HEK293 (cell line): Measurements from ENCODE around the gene MSI2.

Source experiments
- CTCF ChIA-PET: fragments of 350-600 bp; formaldehyde crosslinking; extraction: SDS; loops from one replicate; lab custom pipeline; 2021; ENCODE audit warnings: antibody characterized with exemption; lab: Yijun Ruan, JAX
- POLR2A ChIA-PET: fragments of 300-600 bp; formaldehyde crosslinking; extraction: SDS; loops from one replicate; lab custom pipeline; 2020; ENCODE audit warnings: antibody characterized with exemption, inconsistent platforms; lab: Yijun Ruan, JAX
- H3K27ac ChIP-seq: fragments of 200-500 bp; sonication (Bioruptor generic); 2 replicates; pipeline ENCODE4 v1.5.1; 2014; ENCODE audit warnings: low read depth, low read length, control low read depth, inconsistent platforms; ENCODE audit errors: extremely low read depth
- H3K36me3 ChIP-seq, 2 experiments: fragments of 200-500 bp in 1 of 2; sonication (Bioruptor generic) in 1 of 2; 1 replicate in 1 of 2; 2 replicates in 1 of 2; pipeline ENCODE4 v1.5.1; 2014 to 2017; ENCODE audit warnings: inconsistent platforms in 2 of 2, low read length in 2 of 2; ENCODE audit not compliant: control insufficient read depth in 2 of 2, insufficient read depth in 1 of 2
- H3K4me1 ChIP-seq: fragments of 200-500 bp; sonication (Bioruptor generic); 2 replicates; pipeline ENCODE4 v1.5.1; 2014; ENCODE audit warnings: mild to moderate bottlenecking, low read length, inconsistent platforms; ENCODE audit not compliant: control insufficient read depth, insufficient read depth
- H3K4me3 ChIP-seq: 2 replicates; pipeline ENCODE4 v1.5.1; 2011; ENCODE audit warnings: low read depth, mild to moderate bottlenecking, control low read depth, low read length, moderate library complexity
- H3K9me3 ChIP-seq: fragments of 200-500 bp; sonication (Bioruptor generic); 2 replicates; pipeline ENCODE4 v1.5.1; 2014; ENCODE audit warnings: low read depth, low read length, inconsistent platforms; ENCODE audit not compliant: control insufficient read depth, insufficient read depth
- GLI2 ChIP-seq: fragments of 450-650 bp; formaldehyde crosslinking; IDR thresholded peaks from 2 replicates; pipeline ENCODE4; 2017; ENCODE audit warnings: missing biosample characterization, missing genetic modification characterization, low read depth, borderline replicate concordance
- GLIS1 ChIP-seq: fragments of 450-650 bp; formaldehyde crosslinking; IDR thresholded peaks from 2 replicates; pipeline ENCODE4 v1.5.1; 2016; ENCODE audit warnings: missing biosample characterization, missing genetic modification characterization
- RBAK ChIP-seq: fragments of 450-650 bp; formaldehyde crosslinking; IDR thresholded peaks from 2 replicates; pipeline ENCODE4 v1.5.1; 2016; ENCODE audit warnings: missing biosample characterization, missing genetic modification characterization
- YY2 ChIP-seq: fragments of 450-650 bp; formaldehyde crosslinking; IDR thresholded peaks from 2 replicates; pipeline ENCODE4 v1.5.1; 2016; ENCODE audit warnings: missing biosample characterization, missing genetic modification characterization
- ZBTB11 ChIP-seq: fragments of 450-650 bp; formaldehyde crosslinking; conservative IDR thresholded peaks from 2 replicates; pipeline ENCODE4 v1.5.1; 2016; ENCODE audit warnings: low read depth, missing biosample characterization, missing genetic modification characterization
- ZFP37 ChIP-seq: fragments of 450-650 bp; formaldehyde crosslinking; IDR thresholded peaks from 2 replicates; pipeline ENCODE4 v1.5.1; 2016; ENCODE audit warnings: missing biosample characterization, missing genetic modification characterization
- ZNF155 ChIP-seq: fragments of 450-650 bp; formaldehyde crosslinking; IDR thresholded peaks from 2 replicates; pipeline ENCODE4 v1.5.1; 2016; ENCODE audit warnings: missing biosample characterization, missing genetic modification characterization
- ZNF175 ChIP-seq: fragments of 450-650 bp; formaldehyde crosslinking; IDR thresholded peaks from 2 replicates; pipeline ENCODE4 v1.5.1; 2016; ENCODE audit warnings: missing biosample characterization, missing genetic modification characterization
- ZNF19 ChIP-seq: fragments of 450-650 bp; formaldehyde crosslinking; IDR thresholded peaks from 2 replicates; pipeline ENCODE4; 2016; ENCODE audit warnings: missing biosample characterization, missing genetic modification characterization, low read depth
- ZNF214 ChIP-seq: fragments of 450-650 bp; formaldehyde crosslinking; IDR thresholded peaks from 2 replicates; pipeline ENCODE4 v1.5.1; 2017; ENCODE audit warnings: missing biosample characterization, mild to moderate bottlenecking, missing genetic modification characterization, borderline replicate concordance
- ZNF24 ChIP-seq: fragments of 450-650 bp; formaldehyde crosslinking; IDR thresholded peaks from 2 replicates; pipeline ENCODE4 v1.5.1; 2016; ENCODE audit warnings: missing biosample characterization, missing genetic modification characterization
- ZNF280C ChIP-seq: fragments of 450-650 bp; formaldehyde crosslinking; IDR thresholded peaks from 2 replicates; pipeline ENCODE4 v1.5.1; 2016; ENCODE audit warnings: missing biosample characterization, missing genetic modification characterization
- ZNF292 ChIP-seq: fragments of 450-650 bp; formaldehyde crosslinking; IDR thresholded peaks from 2 replicates; pipeline ENCODE4 v1.5.1; 2016; ENCODE audit warnings: low read depth, missing biosample characterization, missing genetic modification characterization, borderline replicate concordance
- ZNF354C ChIP-seq: fragments of 450-650 bp; formaldehyde crosslinking; IDR thresholded peaks from 2 replicates; pipeline ENCODE4 v1.5.1; 2016; ENCODE audit warnings: missing biosample characterization, missing genetic modification characterization, low read depth, borderline replicate concordance
- ZNF37A ChIP-seq: fragments of 450-650 bp; IDR thresholded peaks from 2 replicates; pipeline ENCODE4 v1.5.1; 2018; ENCODE audit warnings: missing biosample characterization, missing genetic modification characterization
- ZNF530 ChIP-seq: fragments of 450-650 bp; formaldehyde crosslinking; IDR thresholded peaks from 2 replicates; pipeline ENCODE4 v1.5.1; 2016; ENCODE audit warnings: low read depth, missing biosample characterization, missing genetic modification characterization
- ZNF585B ChIP-seq: fragments of 450-650 bp; formaldehyde crosslinking; IDR thresholded peaks from 2 replicates; pipeline ENCODE4 v1.5.1; 2016; ENCODE audit warnings: missing biosample characterization, missing genetic modification characterization
- ZNF600 ChIP-seq: fragments of 450-650 bp; formaldehyde crosslinking; IDR thresholded peaks from 2 replicates; pipeline ENCODE4 v1.5.1; 2016; ENCODE audit warnings: missing biosample characterization, missing genetic modification characterization
- ZNF830 ChIP-seq: fragments of 450-650 bp; IDR thresholded peaks from 2 replicates; pipeline ENCODE4 v1.5.0; 2018; ENCODE audit warnings: missing biosample characterization, missing genetic modification characterization, low read depth, mild to moderate bottlenecking, moderate library complexity
- ZNF843 ChIP-seq: fragments of 450-650 bp; formaldehyde crosslinking; IDR thresholded peaks from 2 replicates; pipeline ENCODE4 v1.5.1; 2016; ENCODE audit warnings: missing biosample characterization, missing genetic modification characterization
- ZSCAN30 ChIP-seq: fragments of 450-650 bp; IDR thresholded peaks from 2 replicates; pipeline ENCODE4 v1.5.1; 2018; ENCODE audit warnings: missing biosample characterization, mild to moderate bottlenecking, missing genetic modification characterization, moderate library complexity
- TF ChIP-seq, protein P1 (sequence below): fragments of 450-650 bp; formaldehyde crosslinking; IDR thresholded peaks from 2 replicates; pipeline ENCODE4 v1.5.1; 2016; ENCODE audit warnings: missing biosample characterization, missing genetic modification characterization, low read depth
- TF ChIP-seq, protein P2 (sequence below): fragments of 450-650 bp; formaldehyde crosslinking; IDR thresholded peaks from 2 replicates; pipeline ENCODE4 v1.5.1; 2016; ENCODE audit warnings: missing biosample characterization, missing genetic modification characterization
- TF ChIP-seq, protein P3 (sequence below): fragments of 450-650 bp; formaldehyde crosslinking; IDR thresholded peaks from 2 replicates; pipeline ENCODE4 v1.5.1; 2017; ENCODE audit warnings: missing biosample characterization, missing genetic modification characterization
- TF ChIP-seq, protein P4 (sequence below): fragments of 450-650 bp; formaldehyde crosslinking; IDR thresholded peaks from 2 replicates; pipeline ENCODE4 v1.5.1; 2016; ENCODE audit warnings: missing biosample characterization, missing genetic modification characterization, borderline replicate concordance

Gene MSI2

DNA sequence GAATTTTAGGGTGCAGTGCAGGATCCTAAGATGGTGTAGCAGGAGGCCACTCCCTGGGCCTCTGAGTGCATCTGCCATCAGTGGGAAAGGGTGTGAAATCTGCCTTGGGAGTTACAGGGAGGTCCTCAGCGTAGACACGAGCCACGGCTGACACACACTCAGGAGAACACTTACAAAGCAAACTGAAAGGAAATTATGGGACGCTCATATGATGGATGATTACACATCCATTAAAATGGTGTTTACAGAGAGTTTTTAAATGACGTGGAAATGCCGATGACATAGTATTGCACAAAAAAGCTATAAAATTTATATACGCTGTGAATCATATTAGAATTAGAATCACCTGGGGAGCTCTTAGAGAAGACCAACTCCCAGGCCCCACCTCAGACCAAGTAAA, 313.5 kb downstream of the MSI2 start (continued):
- no peak for TF ChIP-seq ZFP37 (tag by site-specific recombination)
- peak; percentile 91 for TF ChIP-seq GLIS1
- TF ChIP-seq ZNF24 (tag by site-specific recombination): peak; percentile 88
- TF ChIP-seq, protein P1, sequence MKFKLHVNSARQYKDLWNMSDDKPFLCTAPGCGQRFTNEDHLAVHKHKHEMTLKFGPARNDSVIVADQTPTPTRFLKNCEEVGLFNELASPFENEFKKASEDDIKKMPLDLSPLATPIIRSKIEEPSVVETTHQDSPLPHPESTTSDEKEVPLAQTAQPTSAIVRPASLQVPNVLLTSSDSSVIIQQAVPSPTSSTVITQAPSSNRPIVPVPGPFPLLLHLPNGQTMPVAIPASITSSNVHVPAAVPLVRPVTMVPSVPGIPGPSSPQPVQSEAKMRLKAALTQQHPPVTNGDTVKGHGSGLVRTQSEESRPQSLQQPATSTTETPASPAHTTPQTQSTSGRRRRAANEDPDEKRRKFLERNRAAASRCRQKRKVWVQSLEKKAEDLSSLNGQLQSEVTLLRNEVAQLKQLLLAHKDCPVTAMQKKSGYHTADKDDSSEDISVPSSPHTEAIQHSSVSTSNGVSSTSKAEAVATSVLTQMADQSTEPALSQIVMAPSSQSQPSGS (tag by site-specific recombination): peak; percentile 89
- TF ChIP-seq ZNF585B (tag by site-specific recombination): no peak
- TF ChIP-seq ZNF19 (tag by site-specific recombination): no peak

DNA sequence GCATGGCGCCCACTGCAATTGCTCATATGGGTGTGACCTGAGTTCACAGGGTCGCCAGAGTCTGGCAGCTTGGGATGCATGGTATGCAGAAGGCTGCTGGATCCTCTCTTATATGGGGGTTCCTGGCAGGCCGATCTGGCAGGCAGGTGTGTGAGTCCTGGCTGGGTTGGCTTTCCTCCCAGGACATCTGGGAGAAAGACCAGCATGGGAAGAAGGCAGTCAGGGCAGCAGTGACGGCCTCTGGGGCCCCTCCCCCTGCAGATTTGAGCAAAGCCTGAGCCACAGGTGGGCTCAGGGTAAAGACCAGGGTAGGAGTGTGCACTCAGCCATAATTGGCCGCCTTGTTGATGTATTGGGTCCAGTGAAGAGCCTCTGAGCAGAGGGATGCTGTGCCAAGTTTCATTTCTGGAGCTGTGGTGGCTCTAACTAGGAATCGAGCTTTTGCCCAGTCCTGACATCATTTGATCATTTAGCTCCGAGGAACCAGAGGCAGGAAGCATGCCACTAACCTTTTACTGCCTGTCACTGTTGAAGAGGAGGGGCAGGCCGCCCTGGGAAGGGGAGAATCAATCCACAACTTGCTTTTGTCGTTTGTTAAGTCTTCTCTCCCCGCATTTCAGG, 314.5 kb downstream of the MSI2 start:
- ChIA-PET POLR2A (no interaction called here), CTCF (no interaction called here)
- H3K36me3 ChIP-seq: no peaks in the 10 kb centered on the region
- TF ChIP-seq YY2 (tag by site-specific recombination) (no peak), ZNF530 (tag by site-specific recombination) (no peak), ZNF830 (tag by site-specific recombination) (no peak), ZNF214 (no peak), ZNF175 (no peak), GLI2 (no peak), RBAK (tag by site-specific recombination) (no peak), ZNF292 (tag by site-specific recombination) (no peak), ZSCAN30 (tag by site-specific recombination) (no peak), ZNF354C (no peak), ZNF280C (tag by site-specific recombination) (no peak), ZNF37A (tag by site-specific recombination) (no peak), ZNF600 (tag by site-specific recombination) (peak; percentile 62; the same call in 1 of the 2 replicates), ZNF843 (no peak), ZNF155 (tag by site-specific recombination) (no peak), ZBTB11 (tag by site-specific recombination) (no peak)
- TF ChIP-seq, protein P2, sequence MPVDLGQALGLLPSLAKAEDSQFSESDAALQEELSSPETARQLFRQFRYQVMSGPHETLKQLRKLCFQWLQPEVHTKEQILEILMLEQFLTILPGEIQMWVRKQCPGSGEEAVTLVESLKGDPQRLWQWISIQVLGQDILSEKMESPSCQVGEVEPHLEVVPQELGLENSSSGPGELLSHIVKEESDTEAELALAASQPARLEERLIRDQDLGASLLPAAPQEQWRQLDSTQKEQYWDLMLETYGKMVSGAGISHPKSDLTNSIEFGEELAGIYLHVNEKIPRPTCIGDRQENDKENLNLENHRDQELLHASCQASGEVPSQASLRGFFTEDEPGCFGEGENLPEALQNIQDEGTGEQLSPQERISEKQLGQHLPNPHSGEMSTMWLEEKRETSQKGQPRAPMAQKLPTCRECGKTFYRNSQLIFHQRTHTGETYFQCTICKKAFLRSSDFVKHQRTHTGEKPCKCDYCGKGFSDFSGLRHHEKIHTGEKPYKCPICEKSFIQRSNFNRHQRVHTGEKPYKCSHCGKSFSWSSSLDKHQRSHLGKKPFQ (tag by site-specific recombination): no peak
- TF ChIP-seq, protein P3, sequence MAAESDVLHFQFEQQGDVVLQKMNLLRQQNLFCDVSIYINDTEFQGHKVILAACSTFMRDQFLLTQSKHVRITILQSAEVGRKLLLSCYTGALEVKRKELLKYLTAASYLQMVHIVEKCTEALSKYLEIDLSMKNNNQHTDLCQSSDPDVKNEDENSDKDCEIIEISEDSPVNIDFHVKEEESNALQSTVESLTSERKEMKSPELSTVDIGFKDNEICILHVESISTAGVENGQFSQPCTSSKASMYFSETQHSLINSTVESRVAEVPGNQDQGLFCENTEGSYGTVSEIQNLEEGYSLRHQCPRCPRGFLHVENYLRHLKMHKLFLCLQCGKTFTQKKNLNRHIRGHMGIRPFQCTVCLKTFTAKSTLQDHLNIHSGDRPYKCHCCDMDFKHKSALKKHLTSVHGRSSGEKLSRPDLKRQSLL (tag by site-specific recombination): 0 out of 2 replicates have a peak, but pooled peaks have one; percentile 16
- TF ChIP-seq, protein P4, sequence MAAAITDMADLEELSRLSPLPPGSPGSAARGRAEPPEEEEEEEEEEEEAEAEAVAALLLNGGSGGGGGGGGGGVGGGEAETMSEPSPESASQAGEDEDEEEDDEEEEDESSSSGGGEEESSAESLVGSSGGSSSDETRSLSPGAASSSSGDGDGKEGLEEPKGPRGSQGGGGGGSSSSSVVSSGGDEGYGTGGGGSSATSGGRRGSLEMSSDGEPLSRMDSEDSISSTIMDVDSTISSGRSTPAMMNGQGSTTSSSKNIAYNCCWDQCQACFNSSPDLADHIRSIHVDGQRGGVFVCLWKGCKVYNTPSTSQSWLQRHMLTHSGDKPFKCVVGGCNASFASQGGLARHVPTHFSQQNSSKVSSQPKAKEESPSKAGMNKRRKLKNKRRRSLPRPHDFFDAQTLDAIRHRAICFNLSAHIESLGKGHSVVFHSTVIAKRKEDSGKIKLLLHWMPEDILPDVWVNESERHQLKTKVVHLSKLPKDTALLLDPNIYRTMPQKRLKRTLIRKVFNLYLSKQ (tag by site-specific recombination): no peak

More for the DNA sequence above, 314.5 kb downstream of the MSI2 start:
- Histone ChIP-seq H3K4me1 (peaks cover 15% of the 10 kb centered on the region; the same call in 1 of the 2 replicates), H3K4me3 (no peak overlapping the region), H3K27ac (no peak overlapping the region), H3K9me3 (no peaks in the 10 kb centered on the region)
